IMR-90 (cell line): Measurements from ENCODE around the gene ATP8B2. TPM values are rescaled to one million over a fixed set of nuclear protein-coding genes. Genes with fewer than 3 reads are reported as not detected.

ENCODE experiments used
- ATAC-seq: fragments of 200-7000 bp; cut with Tn5 transposase; 2 replicates; pipeline ENCODE4 v1.9.1; 2020; ENCODE audit warnings: low read depth, mild to moderate bottlenecking, moderate library complexity
- BruUV-seq: library from RNA; stranded (reverse); fragments of 400-500 nt; replicated peaks from 2 replicates; lab custom pipeline; 2021; lab: Mats Ljungman, UMichigan
- CTCF ChIA-PET: fragments of 300-600 bp; formaldehyde crosslinking; extraction: SDS; loops from one replicate; lab custom pipeline; 2021; ENCODE audit warnings: antibody characterized with exemption; lab: Yijun Ruan, JAX
- POLR2A ChIA-PET: fragments of 300-600 bp; sonication (Branson Sonifier 250); formaldehyde crosslinking; loops from one replicate; lab custom pipeline; 2022; ENCODE audit warnings: antibody characterized with exemption; ENCODE audit not compliant: unreplicated experiment; lab: Charles Lee
- DNase-seq: peaks from one replicate; pipeline ENCODE4 v3.0.0; 2013
- H2AFZ ChIP-seq: replicated peaks from 2 replicates; pipeline ENCODE3; 2013; ENCODE audit warnings: low read length, mild to moderate bottlenecking; ENCODE audit not compliant: poor library complexity
- H2AK5ac ChIP-seq: 2 replicates; pipeline ENCODE4 v1.6.1; 2013; ENCODE audit warnings: low read depth, low read length, inconsistent platforms
- H2AK9ac ChIP-seq: replicated peaks from 2 replicates; pipeline ENCODE3; 2013; ENCODE audit warnings: mild to moderate bottlenecking, low read depth, low read length, moderate library complexity; ENCODE audit not compliant: poor library complexity
- H2BK120ac ChIP-seq: 2 replicates; pipeline ENCODE4 v1.6.1; 2013; ENCODE audit warnings: low read depth, low read length, inconsistent platforms
- H2BK15ac ChIP-seq: 3 replicates; pipeline ENCODE4 v1.6.1; 2013; ENCODE audit warnings: low read depth, low read length, inconsistent platforms
- H2BK20ac ChIP-seq: 2 replicates; pipeline ENCODE4 v1.6.1; 2013; ENCODE audit warnings: low read depth, mild to moderate bottlenecking, inconsistent platforms, low read length, moderate library complexity
- H2BK5ac ChIP-seq: 2 replicates; pipeline ENCODE4 v1.6.1; 2013; ENCODE audit warnings: mild to moderate bottlenecking, low read depth, low read length, inconsistent platforms; ENCODE audit not compliant: poor library complexity, severe bottlenecking
- H3K14ac ChIP-seq: replicated peaks from 2 replicates; pipeline ENCODE4 v1.6.1; 2013; ENCODE audit warnings: low read depth, low read length, inconsistent platforms
- H3K18ac ChIP-seq: 2 replicates; pipeline ENCODE4 v1.6.1; 2013; ENCODE audit warnings: low read depth, low read length, control low read depth
- H3K23ac ChIP-seq: 2 replicates; pipeline ENCODE4 v1.6.1; 2013; ENCODE audit warnings: low read depth, low read length, inconsistent platforms
- H3K27ac ChIP-seq: 2 replicates; pipeline ENCODE4 v1.5.1; 2013; ENCODE audit warnings: mild to moderate bottlenecking, control low read depth, low read length; ENCODE audit not compliant: insufficient read depth
- H3K27me3 ChIP-seq: 2 replicates; pipeline ENCODE4 v1.6.1; 2013; ENCODE audit warnings: low read length; ENCODE audit not compliant: control insufficient read depth, insufficient read depth
- H3K36me3 ChIP-seq: 2 replicates; pipeline ENCODE4 v1.6.1; 2013; ENCODE audit warnings: low read length, mixed read lengths; ENCODE audit not compliant: control insufficient read depth, insufficient read depth
- H3K4ac ChIP-seq: 2 replicates; pipeline ENCODE4 v1.6.1; 2013; ENCODE audit warnings: low read depth, low read length, inconsistent platforms
- H3K4me1 ChIP-seq: 2 replicates; pipeline ENCODE4 v1.6.1; 2013; ENCODE audit warnings: low read length, mixed read lengths; ENCODE audit not compliant: control insufficient read depth, insufficient read depth
- H3K4me2 ChIP-seq: 2 replicates; pipeline ENCODE4 v1.6.1; 2013; ENCODE audit warnings: low read depth, mild to moderate bottlenecking, control low read depth, low read length, moderate library complexity
- H3K4me3 ChIP-seq: 2 replicates; pipeline ENCODE4 v1.5.1; 2013; ENCODE audit warnings: low read depth, mild to moderate bottlenecking, control low read depth, low read length, moderate library complexity; ENCODE audit not compliant: insufficient read depth
- H3K56ac ChIP-seq: 2 replicates; pipeline ENCODE4 v1.6.1; 2013; ENCODE audit warnings: low read length, inconsistent platforms; ENCODE audit not compliant: insufficient read depth; ENCODE audit errors: extremely low read depth
- H3K79me1 ChIP-seq, 2 experiments: 2 replicates each; pipeline ENCODE4 v1.6.1; 2013; ENCODE audit warnings: low read length in 2 of 2, inconsistent platforms in 1 of 2, low read depth in 1 of 2
- H3K9ac ChIP-seq: 2 replicates; pipeline ENCODE4 v1.6.1; 2013; ENCODE audit warnings: low read depth, low read length, control low read depth
- H3K9me1 ChIP-seq: 2 replicates; pipeline ENCODE4 v1.6.1; 2013; ENCODE audit warnings: low read length, inconsistent platforms; ENCODE audit not compliant: insufficient read depth
- H3K9me3 ChIP-seq: 2 replicates; pipeline ENCODE4 v1.6.1; 2013; ENCODE audit warnings: low read length; ENCODE audit not compliant: control insufficient read depth, insufficient read depth
- H4K20me1 ChIP-seq: 2 replicates; pipeline ENCODE4 v1.6.1; 2013; ENCODE audit warnings: low read length, inconsistent platforms; ENCODE audit not compliant: insufficient read depth
- H4K5ac ChIP-seq: 2 replicates; pipeline ENCODE4 v1.6.1; 2013; ENCODE audit warnings: mild to moderate bottlenecking, low read depth, low read length, control low read depth
- H4K8ac ChIP-seq, 2 experiments: 2 replicates each; pipeline ENCODE4 v1.6.1; 2013; ENCODE audit warnings: low read depth in 2 of 2, low read length in 2 of 2, control low read depth in 1 of 2, inconsistent platforms in 1 of 2
- H4K91ac ChIP-seq: 2 replicates; pipeline ENCODE4 v1.6.1; 2013; ENCODE audit warnings: low read depth, low read length, inconsistent platforms; ENCODE audit not compliant: insufficient read depth
- BHLHE40 ChIP-seq: fragments of 150-350 bp; IDR thresholded peaks from 2 replicates; pipeline ENCODE4 v1.6.1; 2016; ENCODE audit warnings: mild to moderate bottlenecking, low read depth, low read length
- CTCF ChIP-seq: conservative IDR thresholded peaks from 2 replicates; pipeline ENCODE4 v1.5.1; 2012; ENCODE audit warnings: mild to moderate bottlenecking, low read depth, low read length, improper control_type of control experiment
- FOS ChIP-seq: fragments of 150-350 bp; IDR thresholded peaks from 2 replicates; pipeline ENCODE4 v1.6.1; 2016; ENCODE audit warnings: low read depth, low read length
- MAFK ChIP-seq: IDR thresholded peaks from 2 replicates; pipeline ENCODE4 v1.6.1; 2012; ENCODE audit warnings: low read depth, low read length, improper control_type of control experiment
- MAZ ChIP-seq: IDR thresholded peaks from 2 replicates; pipeline ENCODE4 v1.6.1; 2012; ENCODE audit warnings: low read depth, mild to moderate bottlenecking, low read length, improper control_type of control experiment, moderate library complexity, borderline replicate concordance
- MXI1 ChIP-seq: IDR thresholded peaks from 2 replicates; pipeline ENCODE4 v1.6.1; 2012; ENCODE audit warnings: low read depth, mild to moderate bottlenecking, low read length, moderate library complexity, borderline replicate concordance
- NFE2L2 ChIP-seq: fragments of 150-350 bp; IDR thresholded peaks from 2 replicates; pipeline ENCODE4 v1.6.1; 2016; ENCODE audit warnings: low read depth, mild to moderate bottlenecking, low read length
- POLR2A ChIP-seq: IDR thresholded peaks from 2 replicates; pipeline ENCODE4 v1.6.1; 2012; ENCODE audit warnings: mild to moderate bottlenecking, low read depth, low read length
- RAD21 ChIP-seq: IDR thresholded peaks from 2 replicates; pipeline ENCODE4 v1.6.1; 2012; ENCODE audit warnings: low read length, improper control_type of control experiment
- RCOR1 ChIP-seq: IDR thresholded peaks from 2 replicates; pipeline ENCODE4 v1.6.1; 2012; ENCODE audit warnings: mild to moderate bottlenecking, low read length, improper control_type of control experiment; ENCODE audit not compliant: insufficient replicate concordance
- SMC3 ChIP-seq: fragments of 150-350 bp; IDR thresholded peaks from 2 replicates; pipeline ENCODE4 v1.6.1; 2016; ENCODE audit warnings: low read depth, mild to moderate bottlenecking, antibody characterized with exemption, low read length, moderate library complexity
- USF2 ChIP-seq: fragments of 150-350 bp; IDR thresholded peaks from 2 replicates; pipeline ENCODE4 v1.6.1; 2017; ENCODE audit warnings: mild to moderate bottlenecking, antibody characterized with exemption, low read length, low read depth
- WGBS, 2 experiments: methylation state at CpG; one replicate each; pipeline versions ENCODE4 v1.1.5 to v1.1.7; 2013; ENCODE audit warnings: missing lambda C conversion rate in 2 of 2; ENCODE audit not compliant: insufficient read length in 1 of 2; ENCODE audit errors: extremely low coverage in 2 of 2; 5-methylcytosine and 5-hydroxymethylcytosine counted together
- dilution Hi-C: fragments of 300-500 bp; cut with HindIII; formaldehyde crosslinking; loops from one replicate; pipeline ENCODE4 v1.14.3; 2018; ENCODE audit warnings: low sequenced_read_pairs; ENCODE audit not compliant: unreplicated experiment
- in situ Hi-C: fragments of 300-500 bp; cut with MboI; formaldehyde crosslinking; loops from 3 replicates; pipeline ENCODE4 v1.14.3; 2019; ENCODE audit warnings: low sequenced_read_pairs, inconsistent platforms, mixed read lengths
- intact Hi-C: fragments of 100-400 bp; cut with micrococcal nuclease; formaldehyde crosslinking; loops from 2 replicates; pipeline ENCODE4 v1.10.0; 2022
- polyA plus RNA-seq, 3 experiments: library from polyadenylated mRNA; depleted of rRNA; stranded (reverse); fragments of >200 nt; gene quantifications; 2 replicates each; pipeline ENCODE4 v1.2.3, GENCODE V29; 2012; ENCODE audit warnings: low replicate concordance in 1 of 3
- total RNA-seq: library from RNA; depleted of rRNA; stranded (reverse); fragments of >200 nt; gene quantifications from 2 replicates; pipeline ENCODE4 v1.2.3, GENCODE V29; 2012

Gene ATP8B2
- total and polyA plus RNA-seq, 2 of the 4 experiments (the other 2 are of a cell fraction), result 79.4 to 91.0 TPM

GRCh38 chr1:154335025-154335714, 9.8 kb downstream of the ATP8B2 start (continued):
- TF ChIP-seq USF2, result no peak
- TF ChIP-seq POLR2A, result no peak
- no peak for TF ChIP-seq BHLHE40

DNA sequence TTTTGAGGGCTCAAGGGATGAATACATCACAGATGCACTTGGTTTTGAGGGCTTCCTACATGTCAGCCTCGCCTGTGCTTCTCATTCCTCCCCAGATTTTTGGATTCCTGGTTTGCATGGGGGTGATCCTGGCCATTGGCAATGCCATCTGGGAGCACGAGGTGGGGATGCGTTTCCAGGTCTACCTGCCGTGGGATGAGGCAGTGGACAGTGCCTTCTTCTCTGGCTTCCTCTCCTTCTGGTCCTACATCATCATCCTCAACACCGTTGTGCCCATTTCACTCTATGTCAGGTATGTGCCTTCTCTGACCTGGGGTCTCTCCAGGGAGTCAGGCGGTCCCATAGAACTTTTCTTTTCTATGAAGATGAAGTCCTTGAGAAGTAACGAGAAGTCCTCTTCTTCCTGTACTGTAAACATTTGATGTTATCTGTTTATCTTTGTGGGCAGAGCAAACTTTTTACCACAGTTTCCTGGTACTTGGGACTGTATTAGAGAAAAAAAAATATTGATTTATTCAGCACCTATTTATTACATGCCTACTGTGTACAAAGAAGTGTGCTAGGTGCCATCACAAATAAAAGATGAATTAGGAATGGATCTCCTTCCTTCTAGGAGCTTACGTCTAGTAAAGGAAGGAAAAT, 12.0 kb downstream of the ATP8B2 start:
- peaks cover 62% of the 10 kb centered on the region for H3K36me3 ChIP-seq
- TF ChIP-seq CTCF, result no peak
- no peak for TF ChIP-seq BHLHE40
- TF ChIP-seq POLR2A, result no peak
- TF ChIP-seq MXI1, result no peak
- TF ChIP-seq MAFK, result no peak
- no peak for TF ChIP-seq SMC3
- TF ChIP-seq RAD21, result no peak
- no peak for TF ChIP-seq FOS
- no peak for TF ChIP-seq MAZ
- TF ChIP-seq NFE2L2, result no peak
- no peak for TF ChIP-seq RCOR1

More for the DNA sequence above, 12.0 kb downstream of the ATP8B2 start:
- no peak overlapping the region for H2BK15ac ChIP-seq
- BruUV-seq, result no TSS peak
- peaks cover 15 to 35% of the 10 kb centered on the region in 2 experiments for H3K79me1 ChIP-seq
- H3K56ac ChIP-seq, result no peak overlapping the region
- H2BK20ac ChIP-seq, result no peak overlapping the region
- ChIA-PET POLR2A (no interaction called here), CTCF (no interaction called here)
- no peak overlapping the region for H2BK120ac ChIP-seq
- H3K4ac ChIP-seq, result no peak overlapping the region
- dilution Hi-C loops (no loop called here), in situ Hi-C loops (loop anchor here (5.0 kb wide), 1 partner anchor 65 kb away; the partner anchor contains the start of gene HAX1), intact Hi-C loops (no loop called here)
- H2AK9ac ChIP-seq, result no peak overlapping the region
- WGBS, 2 experiments, result 100% methylated on average over 1 of the region's 8 CpGs; no CpG with 5 or more reads in 1 of the 2 experiments
- no peak overlapping the region for H3K4me3 ChIP-seq
- H3K27ac ChIP-seq, result no peak overlapping the region
- H3K23ac ChIP-seq, result no peak overlapping the region
- no peak overlapping the region for H3K9ac ChIP-seq
- H3K4me2 ChIP-seq, result no peak overlapping the region
- no peaks in the 10 kb centered on the region for H3K27me3 ChIP-seq
- ATAC-seq (no peak), DNase-seq (no peak)
- H4K8ac ChIP-seq, result no peak overlapping the region
- H4K91ac ChIP-seq, result no peak overlapping the region
- H3K9me1 ChIP-seq, result peaks cover 6% of the 10 kb centered on the region; the same call in 1 of the 2 replicates
- H2AFZ ChIP-seq, result no peak overlapping the region
- H2BK5ac ChIP-seq, result no peak overlapping the region
- 0 out of 2 replicates have a peak overlapping the region, but pooled peaks have one; percentile 45 for H2AK5ac ChIP-seq
- H3K18ac ChIP-seq, result no peak overlapping the region
- peaks cover 10% of the 10 kb centered on the region; the same call in 1 of the 2 replicates for H4K20me1 ChIP-seq
- H3K4me1 ChIP-seq, result peaks cover 10% of the 10 kb centered on the region
- H3K14ac ChIP-seq, result no peak overlapping the region
- no peaks in the 10 kb centered on the region for H3K9me3 ChIP-seq
- H4K5ac ChIP-seq, result no peak overlapping the region
